ENCODE measurements around the gene CNOT4.
A peak's percentile ranks its signal among the peaks of the same experiment; 100 is the strongest.

Gene CNOT4

GRCh38 chr7:135388616-135389015 lies 121.3 kb downstream of the CNOT4 start:
- DNase-seq, result no peak
- H3K9me3 ChIP-seq, result no peaks in the 10 kb centered on the region
- H3K36me3 ChIP-seq, result peaks cover under 1% of the 10 kb centered on the region
- no peaks in the 10 kb centered on the region for H3K27me3 ChIP-seq
- peaks cover 8% of the 10 kb centered on the region for H3K4me1 ChIP-seq
- no peak for TF ChIP-seq CTCF (IDR thresholded peaks at IDR 0.05; ENCODE audit: low read depth, low read length)
- no peak overlapping the region for H3K4me3 ChIP-seq (ENCODE audit: low read depth, low read length)

- H3K36me3 ChIP-seq, result no peaks in the 10 kb centered on the region; the same call in none of the 2 replicates
- no peaks in the 10 kb centered on the region for H3K27me3 ChIP-seq
- no peaks in the 10 kb centered on the region for H3K9me3 ChIP-seq
- TF ChIP-seq CTCF (IDR thresholded peaks at IDR 0.05; ENCODE audit: low read depth, low read length), result no peak
- H3K4me3 ChIP-seq (ENCODE audit: low read depth, low read length), result no peak overlapping the region
- peaks cover 8% of the 10 kb centered on the region for H3K4me1 ChIP-seq
- no peak for DNase-seq
Measured at GRCh38 chr7:135386776-135387175, 123.1 kb downstream of the CNOT4 start.

- DNase-seq, result no peak
- Histone ChIP-seq H3K9me3 (no peaks in the 10 kb centered on the region), H3K27me3 (no peaks in the 10 kb centered on the region), H3K4me3 (ENCODE audit: low read depth, low read length) (no peak overlapping the region), H3K36me3 (no peaks in the 10 kb centered on the region; the same call in 1 of the 2 replicates), H3K4me1 (peaks cover 8% of the 10 kb centered on the region)
- TF ChIP-seq CTCF (IDR thresholded peaks at IDR 0.05; ENCODE audit: low read depth, low read length), result no peak
Measured at GRCh38 chr7:135386181-135386580, 123.7 kb downstream of the CNOT4 start.

GRCh38 chr7:135385209-135385608 lies 124.7 kb downstream of the CNOT4 start:
- H3K4me3 ChIP-seq (ENCODE audit: low read depth, low read length), result no peak overlapping the region
- H3K36me3 ChIP-seq, result no peaks in the 10 kb centered on the region; the same call in 1 of the 2 replicates
- H3K27me3 ChIP-seq, result no peaks in the 10 kb centered on the region
- peaks cover 8% of the 10 kb centered on the region for H3K4me1 ChIP-seq
- peak; percentile 15 for DNase-seq
- no peak for TF ChIP-seq CTCF (IDR thresholded peaks at IDR 0.05; ENCODE audit: low read depth, low read length)
- H3K9me3 ChIP-seq, result no peaks in the 10 kb centered on the region

DNA sequence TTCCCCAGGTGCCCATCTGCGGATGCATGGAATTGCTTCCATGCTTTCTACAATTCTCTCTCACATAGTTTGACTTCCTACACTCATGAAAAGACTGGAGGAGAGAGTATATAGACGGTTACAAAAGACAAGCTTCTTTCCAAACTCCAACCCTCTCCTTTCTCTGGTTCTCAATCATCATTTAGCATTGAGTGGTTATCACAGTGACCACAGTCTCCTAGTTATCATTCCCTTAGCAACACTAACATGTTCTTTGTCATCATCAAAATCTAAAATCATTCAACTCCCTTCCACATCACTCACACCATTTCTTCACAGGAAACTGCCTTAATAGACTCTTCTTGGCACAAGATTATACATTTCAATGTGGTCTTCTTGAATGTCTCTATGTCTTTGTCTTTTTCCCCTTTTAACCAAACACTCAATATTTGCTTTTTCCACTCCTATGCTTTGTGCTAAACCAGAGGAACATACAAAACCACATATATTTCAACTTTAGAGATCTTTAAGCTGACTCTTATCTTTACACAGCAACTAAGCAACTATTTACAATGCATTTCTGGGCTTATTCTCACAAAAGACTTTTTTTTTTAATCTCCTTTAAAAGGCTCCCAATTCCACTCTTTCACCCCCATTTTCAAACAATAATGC lies 126.3 kb downstream of the CNOT4 start:
- Histone ChIP-seq H3K4me3 (ENCODE audit: low read depth, low read length) (no peak overlapping the region), H3K27me3 (no peaks in the 10 kb centered on the region), H3K4me1 (peaks cover 8% of the 10 kb centered on the region), H3K36me3 (no peaks in the 10 kb centered on the region; the same call in 1 of the 2 replicates), H3K9me3 (no peaks in the 10 kb centered on the region)
- no peak for TF ChIP-seq CTCF (IDR thresholded peaks at IDR 0.05; ENCODE audit: low read depth, low read length)
- no peak for DNase-seq

DNA sequence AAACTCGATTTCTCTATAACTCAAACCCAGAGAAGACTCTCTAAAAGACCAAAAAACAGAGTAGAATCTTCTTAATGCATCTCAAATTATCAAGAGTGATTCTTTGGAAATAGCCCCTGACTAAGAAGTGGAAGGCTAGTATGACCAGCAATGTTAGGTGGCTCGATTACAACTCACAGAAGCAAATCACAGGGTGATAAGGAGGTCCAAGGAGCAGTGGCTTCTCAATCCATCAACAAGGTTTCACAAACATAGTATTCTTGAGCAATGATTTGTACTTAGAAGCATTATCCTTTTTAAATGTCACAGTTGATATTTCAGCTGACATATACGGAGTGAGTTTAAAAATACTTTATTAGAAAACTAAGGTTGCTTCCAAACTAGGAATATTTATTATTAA lies 127.7 kb downstream of the CNOT4 start:
- Histone ChIP-seq H3K36me3 (no peaks in the 10 kb centered on the region), H3K9me3 (no peaks in the 10 kb centered on the region), H3K4me1 (peaks cover 7% of the 10 kb centered on the region), H3K27me3 (no peaks in the 10 kb centered on the region), H3K4me3 (ENCODE audit: low read depth, low read length) (no peak overlapping the region)
- no peak for DNase-seq
- no peak for TF ChIP-seq CTCF (IDR thresholded peaks at IDR 0.05; ENCODE audit: low read depth, low read length)
